GM23338 (cell line): ENCODE data around the gene RTP4. TPM values are rescaled to one million over a fixed set of nuclear protein-coding genes. Genes with fewer than 3 reads are reported as not detected.

ENCODE experiments used
- ATAC-seq: fragments of 200-7000 bp; cut with Tn5 transposase; 3 replicates; pipeline ENCODE4 v1.9.1; 2020
- DNase-seq: peaks from one replicate; pipeline ENCODE4 v3.0.0-alpha.2; 2015; ENCODE audit warnings: low spot score
- H2AFZ ChIP-seq: fragments of 200-600 bp; sonication (generic); 2 replicates; pipeline ENCODE4 v1.8.0; 2016; ENCODE audit warnings: antibody characterized with exemption, mild to moderate bottlenecking, moderate library complexity
- H3F3A ChIP-seq: fragments of 200-600 bp; sonication (generic); replicated peaks from 2 replicates; pipeline ENCODE4 v1.8.0; 2017; ENCODE audit warnings: antibody characterized with exemption, mixed run types, low read depth
- H3K27ac ChIP-seq: fragments of 200-600 bp; sonication (generic); 2 replicates; pipeline ENCODE4 v1.6.1; 2016; ENCODE audit warnings: low read depth
- H3K27me3 ChIP-seq: fragments of 200-600 bp; sonication (generic); 2 replicates; pipeline ENCODE4 v1.8.0; 2016; ENCODE audit warnings: mild to moderate bottlenecking, mixed run types, moderate library complexity; ENCODE audit not compliant: insufficient read depth
- H3K36me3 ChIP-seq: fragments of 200-600 bp; sonication (generic); 2 replicates; pipeline ENCODE4 v1.8.0; 2016; ENCODE audit warnings: mild to moderate bottlenecking; ENCODE audit not compliant: insufficient read depth
- H3K4me1 ChIP-seq: fragments of 200-600 bp; sonication (generic); 2 replicates; pipeline ENCODE4 v1.8.0; 2016; ENCODE audit warnings: mild to moderate bottlenecking, moderate library complexity; ENCODE audit not compliant: insufficient read depth
- H3K4me2 ChIP-seq: fragments of 200-600 bp; sonication (generic); 2 replicates; pipeline ENCODE4 v1.7.1; 2017; ENCODE audit warnings: mixed run types
- H3K4me3 ChIP-seq: fragments of 200-600 bp; sonication (generic); 2 replicates; pipeline ENCODE4 v1.6.1; 2016; ENCODE audit warnings: mixed run types
- H3K79me2 ChIP-seq: fragments of 200-600 bp; sonication (generic); replicated peaks from 2 replicates; pipeline ENCODE4 v1.8.0; 2017; ENCODE audit warnings: mild to moderate bottlenecking; ENCODE audit not compliant: insufficient read depth
- H3K9me2 ChIP-seq: fragments of 200-600 bp; sonication (generic); 2 replicates; pipeline ENCODE4 v1.8.0; 2017; ENCODE audit not compliant: insufficient read depth
- H4K20me1 ChIP-seq: fragments of 200-600 bp; sonication (generic); replicated peaks from 2 replicates; pipeline ENCODE4 v1.8.0; 2017; ENCODE audit warnings: mild to moderate bottlenecking; ENCODE audit not compliant: insufficient read depth
- H3K27ac Mint-ChIP-seq: 2 replicates; pipeline ENCODE4 v1.8.0; 2020; ENCODE audit warnings: inconsistent platforms, mild to moderate bottlenecking, moderate library complexity, mixed read lengths
- H3K27me3 Mint-ChIP-seq: 3 replicates; pipeline ENCODE4 v1.8.0; 2022; ENCODE audit warnings: low read depth, mild to moderate bottlenecking, moderate library complexity, mixed read lengths, inconsistent platforms; ENCODE audit not compliant: insufficient read depth, poor library complexity
- H3K36me3 Mint-ChIP-seq: 3 replicates; pipeline ENCODE4 v1.8.0; 2021; ENCODE audit warnings: low read depth, mild to moderate bottlenecking, inconsistent platforms, moderate library complexity, mixed read lengths
- H3K4me1 Mint-ChIP-seq: 3 replicates; pipeline ENCODE4 v1.8.0; 2020; ENCODE audit warnings: mild to moderate bottlenecking, inconsistent platforms, mixed read lengths
- H3K4me3 Mint-ChIP-seq: 3 replicates; pipeline ENCODE4 v1.8.0; 2021; ENCODE audit warnings: moderate library complexity, mild to moderate bottlenecking, inconsistent platforms, mixed read lengths
- H3K9me3 Mint-ChIP-seq: 3 replicates; pipeline ENCODE4 v1.8.0; 2020; ENCODE audit warnings: moderate library complexity, mild to moderate bottlenecking, inconsistent platforms, mixed read lengths
- CREB1 ChIP-seq: fragments of 250-450 bp; sonication (Bioruptor Pico); IDR thresholded peaks from 2 replicates; pipeline ENCODE4 v1.5.0; 2020; ENCODE audit warnings: low read depth, mild to moderate bottlenecking, moderate library complexity
- EZH2phosphoT487 ChIP-seq: fragments of 200-600 bp; sonication (generic); IDR thresholded peaks from one replicate; pipeline ENCODE4 v1.8.1; 2018; ENCODE audit warnings: antibody characterized with exemption; ENCODE audit not compliant: unreplicated experiment
- JUNB ChIP-seq: IDR thresholded peaks from one replicate; pipeline ENCODE4 v1.6.1; 2016; ENCODE audit warnings: antibody characterized with exemption; ENCODE audit not compliant: unreplicated experiment
- NANOG ChIP-seq: IDR thresholded peaks from 2 replicates; pipeline ENCODE4 v1.6.1; 2016; ENCODE audit warnings: antibody characterized with exemption, borderline replicate concordance
- POLR2AphosphoS5 ChIP-seq: IDR thresholded peaks from 2 replicates; pipeline ENCODE4 v1.6.1; 2016; ENCODE audit warnings: antibody characterized with exemption, low read depth
- STAT1 ChIP-seq: IDR thresholded peaks from one replicate; pipeline ENCODE4 v1.6.1; 2016; ENCODE audit warnings: antibody characterized with exemption; ENCODE audit not compliant: unreplicated experiment
- ZNF114 ChIP-seq: fragments of 250-450 bp; sonication (Bioruptor Pico); IDR thresholded peaks from 2 replicates; pipeline ENCODE4 v1.5.0; 2020; ENCODE audit warnings: mild to moderate bottlenecking, moderate library complexity
- ZNF331 ChIP-seq: fragments of 250-450 bp; sonication (Bioruptor Pico); IDR thresholded peaks from 2 replicates; pipeline ENCODE4 v1.5.0; 2020; ENCODE audit warnings: low read depth, mild to moderate bottlenecking, moderate library complexity
- polyA plus RNA-seq: library from polyadenylated mRNA; unstranded; fragments of >200 nt; fragmentation: Nextera tagmentation; extraction: Ambion mirVana; gene quantifications from 2 replicates; pipeline ENCODE4 v1.2.1, GENCODE V29; 2016
- total RNA-seq: library from RNA; depleted of rRNA; stranded (reverse); fragments of >200 nt; shearing (Covaris generic); gene quantifications from 2 replicates; pipeline ENCODE4 v1.2.3, GENCODE V29; 2014
- TF ChIP-seq, protein P1 (sequence below): IDR thresholded peaks from one replicate; pipeline ENCODE4 v1.6.1; 2018; ENCODE audit warnings: antibody characterized with exemption; ENCODE audit not compliant: unreplicated experiment
- TF ChIP-seq, protein P2 (sequence below): IDR thresholded peaks from 2 replicates; pipeline ENCODE4 v1.6.1; 2016; ENCODE audit warnings: antibody characterized with exemption
- TF ChIP-seq, protein P3 (sequence below): fragments of 250-450 bp; sonication (Bioruptor Pico); IDR thresholded peaks from 2 replicates; pipeline ENCODE4 v1.5.0; 2020; ENCODE audit warnings: mild to moderate bottlenecking, moderate library complexity
- TF ChIP-seq, protein P4 (sequence below), 2 experiments: fragments of 200-600 bp in 1 of 2; sonication (generic) in 1 of 2; conservative IDR thresholded peaks; 2 replicates each; pipeline versions ENCODE4 v1.5.1 to v1.6.1; 2016 to 2017; ENCODE audit warnings: antibody characterized with exemption in 2 of 2, low read depth in 2 of 2, mild to moderate bottlenecking in 2 of 2, moderate library complexity in 1 of 2

RTP4 gene
- total and polyA plus RNA-seq, 2 experiments from 2014 or later = not detected

DNA sequence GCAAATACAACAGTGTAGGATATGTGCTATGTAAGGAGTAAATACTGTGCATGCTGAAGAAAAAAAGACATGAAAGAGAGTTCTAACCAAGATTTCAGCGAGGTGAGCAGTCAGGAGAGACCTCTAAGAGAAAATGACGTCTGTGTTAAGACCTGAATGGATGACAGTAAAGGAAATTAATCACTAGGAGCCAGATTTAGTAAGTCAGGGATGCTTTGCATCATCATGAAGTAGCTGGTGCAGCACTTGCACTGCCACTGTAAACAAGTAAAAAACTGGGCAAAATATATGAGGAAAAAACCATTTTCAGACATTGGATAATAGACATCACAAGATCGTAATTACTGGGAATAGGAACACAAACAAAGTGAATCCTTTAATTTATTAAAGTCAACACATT, 32.6 kb downstream of the RTP4 start:
- H3K27ac ChIP-seq = no peak overlapping the region
- no peaks in the 10 kb centered on the region for H3K36me3 ChIP-seq
- Mint-ChIP-seq H3K4me1 (peaks cover 5% of the 10 kb centered on the region; the same call in 2 of the 3 replicates), H3K27ac (no peak overlapping the region), H3K27me3 (no peaks in the 10 kb centered on the region), H3K4me3 (no peak overlapping the region), H3K36me3 (no peaks in the 10 kb centered on the region), H3K9me3 (no peaks in the 10 kb centered on the region)
- no peak overlapping the region for H3K4me2 ChIP-seq
- DNase-seq (no peak), ATAC-seq (no peak)
- no peaks in the 10 kb centered on the region for H4K20me1 ChIP-seq
- TF ChIP-seq ZNF331 (CRISPR knock-in tag) (no peak), JUNB (no peak), NANOG (no peak), CREB1 (CRISPR knock-in tag) (no peak), POLR2AphosphoS5 (no peak), EZH2phosphoT487 (no peak), ZNF114 (CRISPR knock-in tag) (no peak), STAT1 (no peak)
- TF ChIP-seq, protein P1, sequence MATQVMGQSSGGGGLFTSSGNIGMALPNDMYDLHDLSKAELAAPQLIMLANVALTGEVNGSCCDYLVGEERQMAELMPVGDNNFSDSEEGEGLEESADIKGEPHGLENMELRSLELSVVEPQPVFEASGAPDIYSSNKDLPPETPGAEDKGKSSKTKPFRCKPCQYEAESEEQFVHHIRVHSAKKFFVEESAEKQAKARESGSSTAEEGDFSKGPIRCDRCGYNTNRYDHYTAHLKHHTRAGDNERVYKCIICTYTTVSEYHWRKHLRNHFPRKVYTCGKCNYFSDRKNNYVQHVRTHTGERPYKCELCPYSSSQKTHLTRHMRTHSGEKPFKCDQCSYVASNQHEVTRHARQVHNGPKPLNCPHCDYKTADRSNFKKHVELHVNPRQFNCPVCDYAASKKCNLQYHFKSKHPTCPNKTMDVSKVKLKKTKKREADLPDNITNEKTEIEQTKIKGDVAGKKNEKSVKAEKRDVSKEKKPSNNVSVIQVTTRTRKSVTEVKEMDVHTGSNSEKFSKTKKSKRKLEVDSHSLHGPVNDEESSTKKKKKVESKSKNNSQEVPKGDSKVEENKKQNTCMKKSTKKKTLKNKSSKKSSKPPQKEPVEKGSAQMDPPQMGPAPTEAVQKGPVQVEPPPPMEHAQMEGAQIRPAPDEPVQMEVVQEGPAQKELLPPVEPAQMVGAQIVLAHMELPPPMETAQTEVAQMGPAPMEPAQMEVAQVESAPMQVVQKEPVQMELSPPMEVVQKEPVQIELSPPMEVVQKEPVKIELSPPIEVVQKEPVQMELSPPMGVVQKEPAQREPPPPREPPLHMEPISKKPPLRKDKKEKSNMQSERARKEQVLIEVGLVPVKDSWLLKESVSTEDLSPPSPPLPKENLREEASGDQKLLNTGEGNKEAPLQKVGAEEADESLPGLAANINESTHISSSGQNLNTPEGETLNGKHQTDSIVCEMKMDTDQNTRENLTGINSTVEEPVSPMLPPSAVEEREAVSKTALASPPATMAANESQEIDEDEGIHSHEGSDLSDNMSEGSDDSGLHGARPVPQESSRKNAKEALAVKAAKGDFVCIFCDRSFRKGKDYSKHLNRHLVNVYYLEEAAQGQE = no peak
- TF ChIP-seq, protein P2, sequence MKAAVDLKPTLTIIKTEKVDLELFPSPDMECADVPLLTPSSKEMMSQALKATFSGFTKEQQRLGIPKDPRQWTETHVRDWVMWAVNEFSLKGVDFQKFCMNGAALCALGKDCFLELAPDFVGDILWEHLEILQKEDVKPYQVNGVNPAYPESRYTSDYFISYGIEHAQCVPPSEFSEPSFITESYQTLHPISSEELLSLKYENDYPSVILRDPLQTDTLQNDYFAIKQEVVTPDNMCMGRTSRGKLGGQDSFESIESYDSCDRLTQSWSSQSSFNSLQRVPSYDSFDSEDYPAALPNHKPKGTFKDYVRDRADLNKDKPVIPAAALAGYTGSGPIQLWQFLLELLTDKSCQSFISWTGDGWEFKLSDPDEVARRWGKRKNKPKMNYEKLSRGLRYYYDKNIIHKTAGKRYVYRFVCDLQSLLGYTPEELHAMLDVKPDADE = no peak
- TF ChIP-seq, protein P3, sequence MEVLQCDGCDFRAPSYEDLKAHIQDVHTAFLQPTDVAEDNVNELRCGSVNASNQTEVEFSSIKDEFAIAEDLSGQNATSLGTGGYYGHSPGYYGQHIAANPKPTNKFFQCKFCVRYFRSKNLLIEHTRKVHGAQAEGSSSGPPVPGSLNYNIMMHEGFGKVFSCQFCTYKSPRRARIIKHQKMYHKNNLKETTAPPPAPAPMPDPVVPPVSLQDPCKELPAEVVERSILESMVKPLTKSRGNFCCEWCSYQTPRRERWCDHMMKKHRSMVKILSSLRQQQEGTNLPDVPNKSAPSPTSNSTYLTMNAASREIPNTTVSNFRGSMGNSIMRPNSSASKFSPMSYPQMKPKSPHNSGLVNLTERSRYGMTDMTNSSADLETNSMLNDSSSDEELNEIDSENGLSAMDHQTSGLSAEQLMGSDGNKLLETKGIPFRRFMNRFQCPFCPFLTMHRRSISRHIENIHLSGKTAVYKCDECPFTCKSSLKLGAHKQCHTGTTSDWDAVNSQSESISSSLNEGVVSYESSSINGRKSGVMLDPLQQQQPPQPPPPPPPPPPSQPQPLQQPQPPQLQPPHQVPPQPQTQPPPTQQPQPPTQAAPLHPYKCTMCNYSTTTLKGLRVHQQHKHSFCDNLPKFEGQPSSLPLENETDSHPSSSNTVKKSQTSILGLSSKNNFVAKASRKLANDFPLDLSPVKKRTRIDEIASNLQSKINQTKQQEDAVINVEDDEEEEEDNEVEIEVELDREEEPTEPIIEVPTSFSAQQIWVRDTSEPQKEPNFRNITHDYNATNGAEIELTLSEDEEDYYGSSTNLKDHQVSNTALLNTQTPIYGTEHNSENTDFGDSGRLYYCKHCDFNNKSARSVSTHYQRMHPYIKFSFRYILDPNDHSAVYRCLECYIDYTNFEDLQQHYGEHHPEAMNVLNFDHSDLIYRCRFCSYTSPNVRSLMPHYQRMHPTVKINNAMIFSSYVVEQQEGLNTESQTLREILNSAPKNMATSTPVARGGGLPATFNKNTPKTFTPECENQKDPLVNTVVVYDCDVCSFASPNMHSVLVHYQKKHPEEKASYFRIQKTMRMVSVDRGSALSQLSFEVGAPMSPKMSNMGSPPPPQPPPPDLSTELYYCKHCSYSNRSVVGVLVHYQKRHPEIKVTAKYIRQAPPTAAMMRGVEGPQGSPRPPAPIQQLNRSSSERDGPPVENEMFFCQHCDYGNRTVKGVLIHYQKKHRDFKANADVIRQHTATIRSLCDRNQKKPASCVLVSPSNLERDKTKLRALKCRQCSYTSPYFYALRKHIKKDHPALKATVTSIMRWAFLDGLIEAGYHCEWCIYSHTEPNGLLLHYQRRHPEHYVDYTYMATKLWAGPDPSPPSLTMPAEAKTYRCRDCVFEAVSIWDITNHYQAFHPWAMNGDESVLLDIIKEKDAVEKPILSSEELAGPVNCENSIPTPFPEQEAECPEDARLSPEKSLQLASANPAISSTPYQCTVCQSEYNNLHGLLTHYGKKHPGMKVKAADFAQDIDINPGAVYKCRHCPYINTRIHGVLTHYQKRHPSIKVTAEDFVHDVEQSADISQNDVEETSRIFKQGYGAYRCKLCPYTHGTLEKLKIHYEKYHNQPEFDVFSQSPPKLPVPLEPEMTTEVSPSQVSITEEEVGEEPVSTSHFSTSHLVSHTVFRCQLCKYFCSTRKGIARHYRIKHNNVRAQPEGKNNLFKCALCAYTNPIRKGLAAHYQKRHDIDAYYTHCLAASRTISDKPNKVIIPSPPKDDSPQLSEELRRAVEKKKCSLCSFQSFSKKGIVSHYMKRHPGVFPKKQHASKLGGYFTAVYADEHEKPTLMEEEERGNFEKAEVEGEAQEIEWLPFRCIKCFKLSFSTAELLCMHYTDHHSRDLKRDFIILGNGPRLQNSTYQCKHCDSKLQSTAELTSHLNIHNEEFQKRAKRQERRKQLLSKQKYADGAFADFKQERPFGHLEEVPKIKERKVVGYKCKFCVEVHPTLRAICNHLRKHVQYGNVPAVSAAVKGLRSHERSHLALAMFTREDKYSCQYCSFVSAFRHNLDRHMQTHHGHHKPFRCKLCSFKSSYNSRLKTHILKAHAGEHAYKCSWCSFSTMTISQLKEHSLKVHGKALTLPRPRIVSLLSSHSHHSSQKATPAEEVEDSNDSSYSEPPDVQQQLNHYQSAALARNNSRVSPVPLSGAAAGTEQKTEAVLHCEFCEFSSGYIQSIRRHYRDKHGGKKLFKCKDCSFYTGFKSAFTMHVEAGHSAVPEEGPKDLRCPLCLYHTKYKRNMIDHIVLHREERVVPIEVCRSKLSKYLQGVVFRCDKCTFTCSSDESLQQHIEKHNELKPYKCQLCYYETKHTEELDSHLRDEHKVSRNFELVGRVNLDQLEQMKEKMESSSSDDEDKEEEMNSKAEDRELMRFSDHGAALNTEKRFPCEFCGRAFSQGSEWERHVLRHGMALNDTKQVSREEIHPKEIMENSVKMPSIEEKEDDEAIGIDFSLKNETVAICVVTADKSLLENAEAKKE = no peak
- TF ChIP-seq, protein P4, sequence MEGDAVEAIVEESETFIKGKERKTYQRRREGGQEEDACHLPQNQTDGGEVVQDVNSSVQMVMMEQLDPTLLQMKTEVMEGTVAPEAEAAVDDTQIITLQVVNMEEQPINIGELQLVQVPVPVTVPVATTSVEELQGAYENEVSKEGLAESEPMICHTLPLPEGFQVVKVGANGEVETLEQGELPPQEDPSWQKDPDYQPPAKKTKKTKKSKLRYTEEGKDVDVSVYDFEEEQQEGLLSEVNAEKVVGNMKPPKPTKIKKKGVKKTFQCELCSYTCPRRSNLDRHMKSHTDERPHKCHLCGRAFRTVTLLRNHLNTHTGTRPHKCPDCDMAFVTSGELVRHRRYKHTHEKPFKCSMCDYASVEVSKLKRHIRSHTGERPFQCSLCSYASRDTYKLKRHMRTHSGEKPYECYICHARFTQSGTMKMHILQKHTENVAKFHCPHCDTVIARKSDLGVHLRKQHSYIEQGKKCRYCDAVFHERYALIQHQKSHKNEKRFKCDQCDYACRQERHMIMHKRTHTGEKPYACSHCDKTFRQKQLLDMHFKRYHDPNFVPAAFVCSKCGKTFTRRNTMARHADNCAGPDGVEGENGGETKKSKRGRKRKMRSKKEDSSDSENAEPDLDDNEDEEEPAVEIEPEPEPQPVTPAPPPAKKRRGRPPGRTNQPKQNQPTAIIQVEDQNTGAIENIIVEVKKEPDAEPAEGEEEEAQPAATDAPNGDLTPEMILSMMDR (conservative IDR thresholded peaks at IDR 0.05; ENCODE audit: low read depth in 2 of 2) = no peak
- no peaks in the 10 kb centered on the region for H3K27me3 ChIP-seq
- H3F3A ChIP-seq = no peaks in the 10 kb centered on the region
- no peak overlapping the region for H2AFZ ChIP-seq
- no peaks in the 10 kb centered on the region for H3K9me2 ChIP-seq
- no peak overlapping the region for H3K4me3 ChIP-seq
- H3K4me1 ChIP-seq = no peaks in the 10 kb centered on the region; the same call in 1 of the 2 replicates
- no peaks in the 10 kb centered on the region for H3K79me2 ChIP-seq
